NCI-H1417 (cell line): ENCODE data around the gene TIE1.

ENCODE experiments used
- DNase-seq, 3 experiments: peaks; one replicate each; lab custom pipeline; 2025; lab: John Stamatoyannopoulos, UW

Gene TIE1

DNA sequence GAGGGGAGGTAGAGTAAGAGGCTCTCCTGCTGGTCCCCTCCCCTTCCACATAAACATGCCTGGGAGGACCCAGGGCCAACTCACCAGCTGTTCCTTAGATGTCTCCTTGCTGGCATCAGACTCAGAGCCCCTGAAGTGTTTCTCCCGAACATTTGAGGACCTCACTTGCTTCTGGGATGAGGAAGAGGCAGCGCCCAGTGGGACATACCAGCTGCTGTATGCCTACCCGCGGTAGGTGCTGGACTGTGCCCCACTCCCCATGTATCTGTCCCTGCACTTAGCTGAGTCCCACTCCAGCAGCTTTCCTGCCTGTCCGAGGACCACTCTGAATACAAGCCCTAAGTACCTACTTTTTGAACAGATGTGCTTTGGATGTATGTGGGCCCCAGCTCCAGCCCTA, 37.2 kb downstream of the TIE1 start:
- DNase-seq: no peak

DNA sequence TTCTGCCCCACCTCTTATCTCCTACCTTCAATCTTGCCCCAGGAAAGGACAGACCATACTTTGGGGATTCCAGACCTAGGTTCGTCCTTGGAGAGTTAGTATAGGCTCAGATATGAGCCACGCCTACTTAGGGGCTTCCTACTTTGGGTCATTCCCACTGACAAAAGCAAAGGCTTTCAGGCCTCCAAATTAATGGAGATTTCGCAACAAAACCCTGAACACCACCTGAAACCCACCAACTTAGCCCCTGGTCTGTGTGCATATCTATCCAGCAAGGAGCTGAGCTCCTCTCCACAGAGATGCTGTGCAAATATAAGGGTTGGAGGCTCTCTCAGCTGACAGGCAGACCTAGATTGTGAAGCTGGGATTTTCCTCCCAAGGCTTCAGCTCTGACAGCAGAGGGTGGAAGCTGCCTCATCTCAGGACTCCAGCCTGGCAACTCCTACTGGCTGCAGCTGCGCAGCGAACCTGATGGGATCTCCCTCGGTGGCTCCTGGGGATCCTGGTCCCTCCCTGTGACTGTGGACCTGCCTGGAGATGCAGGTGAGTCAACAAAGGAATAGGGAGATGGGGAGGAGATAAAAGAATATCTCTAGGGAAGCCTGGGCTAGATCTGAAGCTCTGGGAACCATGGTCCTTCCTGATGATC, 38.9 kb downstream of the TIE1 start:
- DNase-seq: no peak

DNA sequence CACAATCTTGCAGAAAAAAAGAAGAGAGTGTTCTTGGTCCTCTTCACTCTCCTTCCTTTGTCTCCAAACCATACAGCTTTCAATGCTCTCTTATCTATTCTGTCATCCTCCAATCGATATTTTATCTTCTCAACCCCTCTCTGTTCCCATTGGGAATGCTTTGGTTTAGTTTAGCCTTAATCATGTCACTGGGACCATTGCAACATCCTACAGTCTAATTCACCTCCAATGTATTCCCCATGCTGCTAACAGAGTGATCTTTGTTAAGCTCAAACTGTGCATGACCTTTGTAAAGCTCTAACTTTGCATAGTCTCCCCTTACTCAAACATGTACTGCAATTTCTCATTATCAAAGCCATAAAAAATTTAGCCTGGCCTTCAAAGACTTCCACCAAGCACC, 39.8 kb downstream of the TIE1 start:
- DNase-seq: no peak

DNA sequence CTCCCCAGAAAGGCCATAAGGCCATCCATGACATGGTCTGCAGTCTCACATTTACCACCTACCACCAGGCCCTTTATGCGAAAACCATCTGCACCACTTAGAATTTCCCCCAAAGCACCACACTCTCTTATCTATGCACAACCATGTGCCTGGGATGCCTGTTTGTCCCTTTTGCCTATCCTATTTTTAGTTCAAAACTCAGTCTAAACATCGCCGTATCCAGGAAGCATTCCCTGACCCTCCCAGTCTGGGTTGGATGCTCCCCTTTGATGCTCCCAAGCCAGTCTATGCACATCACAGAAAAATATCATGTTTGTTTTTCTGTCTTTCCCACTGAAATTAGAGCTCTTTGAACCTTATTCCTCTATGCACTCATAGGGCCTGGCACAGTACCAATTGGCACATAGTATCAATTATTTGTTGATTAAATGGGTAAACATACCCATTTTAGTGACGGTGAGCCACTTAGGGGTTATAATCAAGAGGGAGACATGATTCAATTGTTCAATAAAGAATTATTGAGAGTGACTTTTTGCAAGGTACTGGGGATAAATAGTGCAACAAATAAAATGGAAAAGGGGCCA, 43.6 kb downstream of the TIE1 start:
- DNase-seq: no peak

DNA sequence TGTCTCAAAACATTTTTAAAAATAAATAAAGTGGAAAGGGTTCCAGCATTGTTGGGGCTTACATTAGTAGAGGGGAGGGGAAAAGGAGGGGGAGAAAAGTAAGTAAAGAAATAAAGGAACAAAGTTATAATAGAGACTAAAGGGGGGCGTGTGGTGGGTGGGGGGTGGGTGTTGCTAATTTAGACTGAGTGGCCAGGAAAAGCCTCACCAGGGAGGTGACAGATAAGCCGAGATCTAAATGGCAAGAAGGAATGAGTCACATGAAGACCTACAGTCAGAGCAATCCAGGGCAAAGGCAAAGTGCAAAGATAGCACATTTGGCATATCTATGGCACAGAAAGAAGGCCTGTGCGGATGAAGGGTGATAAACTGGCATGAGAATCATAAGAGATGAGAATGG, 44.3 kb downstream of the TIE1 start:
- DNase-seq: no peak

DNA sequence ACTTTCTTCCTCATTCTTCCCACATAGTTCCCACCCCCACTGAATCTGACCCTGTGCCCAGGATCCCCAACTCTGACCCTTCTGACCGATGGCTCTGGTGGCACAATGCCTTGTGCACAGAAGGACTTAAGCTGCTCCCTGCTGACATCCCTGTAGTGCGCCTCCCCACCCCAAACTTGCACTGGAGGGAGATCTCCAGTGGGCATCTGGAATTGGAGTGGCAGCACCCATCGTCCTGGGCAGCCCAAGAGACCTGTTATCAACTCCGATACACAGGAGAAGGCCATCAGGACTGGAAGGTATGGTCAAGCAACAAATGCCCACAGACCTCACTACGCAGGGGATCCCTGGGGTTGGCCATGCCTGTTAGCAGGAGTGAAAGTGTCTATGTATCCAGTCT, 45.9 kb downstream of the TIE1 start:
- DNase-seq: no peak

DNA sequence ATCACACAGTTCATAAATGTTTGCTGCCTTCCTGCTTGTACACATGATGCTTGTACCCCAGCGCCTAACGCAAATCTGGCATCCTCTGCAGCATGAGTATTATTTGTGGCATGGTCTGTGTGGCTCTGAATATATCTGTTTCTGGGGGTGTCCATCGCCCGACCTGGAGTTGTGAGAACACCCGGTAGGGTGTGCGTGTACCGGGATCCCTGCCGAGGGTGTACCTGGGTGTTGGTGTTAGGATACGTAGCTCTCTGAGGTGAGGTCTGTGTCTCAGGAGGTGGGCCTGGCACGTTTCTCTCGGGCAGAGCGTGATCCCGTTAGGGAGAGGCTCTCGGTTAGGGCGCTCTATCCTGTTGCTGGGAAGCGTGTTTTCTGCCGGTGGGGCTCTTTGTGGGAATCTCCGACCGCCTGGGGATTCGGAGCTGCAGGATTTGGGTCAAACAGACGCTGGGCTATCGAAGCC, 47.6 kb downstream of the TIE1 start:
- DNase-seq: peak; percentile 55 to 92 (median 91)

DNA sequence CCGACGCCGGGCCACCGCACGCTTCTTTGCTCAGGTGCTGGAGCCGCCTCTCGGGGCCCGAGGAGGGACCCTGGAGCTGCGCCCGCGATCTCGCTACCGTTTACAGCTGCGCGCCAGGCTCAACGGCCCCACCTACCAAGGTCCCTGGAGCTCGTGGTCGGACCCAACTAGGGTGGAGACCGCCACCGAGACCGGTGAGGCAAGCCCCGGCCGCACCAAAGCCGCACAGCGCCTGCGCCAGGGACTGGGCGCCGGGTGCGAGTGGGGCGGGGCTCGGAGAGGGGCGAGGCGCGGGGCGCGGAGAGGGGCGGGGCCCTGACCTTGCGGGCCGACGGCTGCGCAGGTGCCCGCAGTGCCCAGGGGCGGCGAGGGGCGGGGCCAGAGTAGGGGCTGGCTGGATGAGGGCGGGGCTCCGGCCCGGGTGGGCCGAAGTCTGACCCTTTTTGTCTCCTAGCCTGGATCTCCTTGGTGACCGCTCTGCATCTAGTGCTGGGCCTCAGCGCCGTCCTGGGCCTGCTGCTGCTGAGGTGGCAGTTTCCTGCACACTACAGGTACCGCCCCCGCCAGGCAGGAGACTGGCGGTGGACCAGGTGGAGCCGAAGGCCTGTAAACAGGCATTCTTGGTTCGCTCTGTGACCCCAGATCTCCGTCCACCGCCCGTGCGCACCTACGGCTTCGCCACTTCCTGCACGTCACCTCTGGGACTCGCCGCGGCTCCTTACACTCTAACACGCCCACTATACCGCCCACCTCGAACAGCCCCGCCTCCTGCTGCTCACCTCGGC, 48.2 kb downstream of the TIE1 start:
- DNase-seq: peak; percentile 91 to 97 (median 95)

DNA sequence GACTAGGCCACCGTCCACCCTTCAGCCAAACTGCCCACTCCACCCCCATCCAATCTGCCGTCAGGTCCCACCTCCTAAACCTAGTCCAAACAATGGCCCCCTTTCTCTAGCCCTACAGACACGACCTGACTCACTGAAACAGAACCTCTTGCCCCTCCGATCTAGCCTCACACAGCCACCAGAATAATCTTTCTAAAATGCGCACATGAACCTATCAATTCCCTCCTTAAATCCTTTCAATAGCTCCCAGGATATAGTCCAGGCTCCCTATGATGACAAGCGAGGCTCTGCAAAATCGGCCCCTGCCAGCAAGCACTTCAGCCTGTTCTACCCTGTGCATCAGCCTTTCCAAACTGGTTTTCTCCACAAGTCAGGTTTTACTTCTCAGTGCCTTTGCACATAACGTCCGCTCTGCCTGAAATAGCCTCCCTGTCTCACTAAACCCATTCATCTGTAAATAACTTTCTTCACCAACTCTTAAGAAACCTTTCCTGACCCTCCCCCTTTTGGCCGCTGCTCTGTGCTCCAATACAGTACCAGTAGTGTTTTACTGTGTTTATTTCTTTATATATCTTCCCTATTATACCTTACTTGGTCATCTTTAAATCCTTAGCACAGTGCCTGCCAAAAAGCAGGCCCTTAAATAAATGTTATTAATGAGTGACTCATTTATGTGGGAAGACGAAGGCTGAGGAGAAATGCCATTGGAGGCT, 49.0 kb downstream of the TIE1 start:
- no peak for DNase-seq

DNA sequence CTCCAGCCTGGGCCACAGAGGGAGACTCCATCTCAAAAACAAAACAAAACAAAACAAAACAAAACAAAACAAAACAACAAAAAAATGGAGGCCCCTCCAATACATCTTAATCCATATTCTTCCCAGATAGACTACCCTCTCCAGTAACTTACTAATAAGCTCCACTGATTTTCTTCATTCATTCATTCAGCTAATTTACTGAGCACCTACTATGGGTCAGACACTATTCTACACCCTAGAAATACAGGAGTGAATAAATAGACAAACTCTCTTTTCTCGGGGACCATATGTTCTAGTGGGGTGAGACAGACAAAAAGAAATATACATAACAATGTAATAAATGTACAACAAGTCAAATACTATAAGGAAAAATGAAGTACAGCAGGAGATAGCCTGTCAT, 50.2 kb downstream of the TIE1 start:
- DNase-seq: no peak

DNA sequence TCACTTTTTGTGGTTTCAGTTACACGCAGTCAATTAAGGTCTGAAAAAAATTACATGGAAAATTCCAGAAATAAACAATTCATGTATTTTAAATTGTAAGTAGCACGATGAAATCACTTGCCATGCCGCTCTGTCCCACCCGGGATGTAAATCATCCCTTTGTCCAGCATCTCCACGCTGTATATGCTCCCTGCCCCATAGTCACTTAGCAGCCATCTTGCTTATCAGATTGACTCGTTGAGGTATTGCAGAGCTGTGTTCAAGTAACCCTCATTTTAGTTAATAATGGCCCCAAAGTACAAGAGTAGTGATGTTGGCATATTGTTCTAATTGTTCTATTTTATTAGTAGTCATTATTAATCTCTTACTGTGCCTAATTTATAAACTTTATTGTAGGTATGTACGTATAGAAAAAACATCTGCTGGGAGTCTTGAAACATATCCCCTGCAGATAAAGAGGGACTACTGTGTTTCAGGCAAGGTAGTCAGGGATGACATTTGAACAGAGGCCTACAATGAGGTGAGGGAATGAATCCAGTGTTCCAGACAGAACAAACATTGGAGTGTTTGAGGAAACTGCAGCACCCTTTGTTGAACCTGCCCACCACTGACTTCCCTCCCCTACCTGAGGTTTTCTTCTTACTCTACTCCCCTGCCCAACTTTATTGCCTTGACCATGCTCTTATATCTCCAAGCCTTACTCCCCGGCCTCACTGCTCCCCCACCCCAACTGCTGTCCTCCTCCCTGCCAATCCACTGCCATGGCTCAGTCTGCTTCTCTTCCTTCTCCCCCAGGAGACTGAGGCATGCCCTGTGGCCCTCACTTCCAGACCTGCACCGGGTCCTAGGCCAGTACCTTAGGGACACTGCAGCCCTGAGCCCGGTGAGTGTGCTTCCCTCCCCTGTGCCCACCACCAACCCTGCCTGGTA, 50.9 kb downstream of the TIE1 start:
- DNase-seq: no peak

DNA sequence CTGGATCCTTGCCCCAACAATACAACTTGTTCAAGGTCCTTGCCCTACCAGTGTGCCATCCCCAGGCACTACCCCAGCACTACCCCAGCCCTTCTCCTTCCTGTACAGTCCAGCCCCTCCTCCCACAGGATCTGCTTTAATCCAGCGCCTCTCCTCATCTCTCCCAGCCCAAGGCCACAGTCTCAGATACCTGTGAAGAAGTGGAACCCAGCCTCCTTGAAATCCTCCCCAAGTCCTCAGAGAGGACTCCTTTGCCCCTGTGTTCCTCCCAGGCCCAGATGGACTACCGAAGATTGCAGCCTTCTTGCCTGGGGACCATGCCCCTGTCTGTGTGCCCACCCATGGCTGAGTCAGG, 51.5 kb downstream of the TIE1 start:
- DNase-seq: no peak

DNA sequence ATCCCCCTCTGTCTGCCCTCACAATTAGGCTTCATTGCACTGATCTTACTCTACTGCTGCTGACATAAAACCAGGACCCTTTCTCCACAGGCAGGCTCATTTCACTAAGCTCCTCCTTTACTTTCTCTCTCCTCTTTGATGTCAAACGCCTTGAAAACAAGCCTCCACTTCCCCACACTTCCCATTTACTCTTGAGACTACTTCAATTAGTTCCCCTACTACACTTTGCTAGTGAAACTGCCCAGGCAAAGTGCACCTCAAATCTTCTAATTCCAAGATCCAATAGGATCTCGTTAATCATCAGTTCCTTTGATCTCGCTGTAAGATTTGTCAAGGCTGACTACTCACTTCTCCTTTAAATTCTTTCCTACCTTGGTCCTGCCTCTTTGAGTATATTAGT, 52.1 kb downstream of the TIE1 start:
- DNase-seq: no peak

DNA sequence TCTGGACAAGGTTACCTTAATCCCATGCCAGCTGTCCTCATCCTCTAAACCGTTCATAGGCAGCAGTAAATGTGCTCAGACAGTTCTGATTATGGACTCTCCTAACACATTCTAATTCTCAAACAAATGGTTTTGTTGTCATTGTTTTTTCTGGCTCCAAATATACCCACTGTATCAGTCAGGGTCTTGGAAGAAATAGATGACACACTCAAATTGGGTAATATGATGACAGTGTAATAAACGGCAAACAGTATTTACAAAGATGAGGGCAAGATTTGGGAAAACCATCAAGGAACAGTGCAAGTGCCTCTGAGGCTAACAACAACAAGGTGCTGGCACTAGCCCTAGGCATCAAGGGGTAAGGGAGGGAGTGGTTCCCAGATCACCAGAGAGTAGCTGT, 53.7 kb downstream of the TIE1 start:
- no peak for DNase-seq

DNA sequence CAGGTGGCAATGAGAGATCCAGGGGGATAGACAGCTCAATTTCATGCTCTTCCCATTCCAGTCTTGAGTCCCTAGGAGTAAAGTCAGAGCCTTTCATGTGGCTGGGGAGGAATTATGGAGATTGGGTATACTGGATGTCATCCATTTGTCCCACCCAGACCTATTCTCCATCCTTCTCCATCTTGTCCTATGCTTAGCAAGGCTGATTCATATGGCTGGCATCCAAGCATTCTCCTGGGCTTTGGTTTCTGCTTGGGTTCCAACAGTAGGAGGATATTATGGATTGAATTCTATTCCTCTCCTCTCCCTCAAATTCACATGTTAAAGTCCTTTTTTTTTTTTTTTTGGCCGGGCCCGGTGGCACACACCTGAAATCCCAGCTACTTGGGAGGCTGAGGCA, 54.2 kb downstream of the TIE1 start:
- DNase-seq: no peak

DNA sequence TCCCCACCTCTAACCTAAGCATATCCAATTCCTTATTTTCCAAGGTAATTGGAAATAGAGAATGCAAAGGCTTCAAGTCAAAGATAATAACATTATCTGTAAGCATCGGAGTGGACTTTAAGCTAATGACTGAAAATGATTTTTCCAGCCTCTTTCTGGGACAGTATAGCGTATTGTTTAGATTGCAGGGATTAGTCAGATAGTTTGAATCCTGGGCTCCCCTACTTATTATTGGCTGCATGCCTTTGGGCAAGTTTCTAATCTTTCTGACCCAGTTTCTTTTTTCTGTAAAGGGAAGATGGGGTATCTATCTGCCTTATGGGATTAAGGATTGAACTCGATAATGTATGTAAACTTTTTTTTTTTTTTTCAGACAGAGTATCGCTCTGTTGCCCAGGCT, 56.5 kb downstream of the TIE1 start:
- no peak for DNase-seq

DNA sequence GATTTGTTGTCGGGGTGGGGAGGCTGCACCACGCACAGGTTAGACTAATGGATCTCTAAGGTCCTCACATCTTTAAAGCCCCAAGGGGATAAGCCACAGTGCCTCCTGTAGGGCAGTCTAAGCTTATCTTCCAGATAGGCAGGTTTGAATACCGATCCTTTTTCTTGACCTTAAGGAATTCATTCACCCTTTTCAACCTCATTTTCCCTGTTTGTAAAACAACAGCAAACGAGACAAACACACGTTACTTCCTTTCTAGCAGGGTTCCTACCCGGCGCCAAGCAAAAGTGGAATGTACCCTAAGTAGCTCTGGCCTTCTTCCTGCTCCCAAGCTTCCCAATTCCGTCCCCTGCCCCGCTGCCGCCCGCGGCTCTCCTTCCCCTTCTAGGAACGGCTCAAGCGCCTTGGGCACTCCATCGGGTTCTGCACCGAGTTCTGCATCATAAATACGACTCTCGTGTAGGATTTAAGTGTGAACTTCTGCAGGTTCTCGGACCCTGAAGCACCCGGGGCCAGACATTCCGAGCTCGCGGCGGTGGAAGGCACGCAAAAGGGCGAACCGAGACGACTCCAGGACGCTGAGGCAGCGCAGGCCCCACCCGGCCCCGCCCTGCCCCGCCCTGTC, 57.5 kb downstream of the TIE1 start:
- peak; percentile 20 to 79 (median 75) for DNase-seq

DNA sequence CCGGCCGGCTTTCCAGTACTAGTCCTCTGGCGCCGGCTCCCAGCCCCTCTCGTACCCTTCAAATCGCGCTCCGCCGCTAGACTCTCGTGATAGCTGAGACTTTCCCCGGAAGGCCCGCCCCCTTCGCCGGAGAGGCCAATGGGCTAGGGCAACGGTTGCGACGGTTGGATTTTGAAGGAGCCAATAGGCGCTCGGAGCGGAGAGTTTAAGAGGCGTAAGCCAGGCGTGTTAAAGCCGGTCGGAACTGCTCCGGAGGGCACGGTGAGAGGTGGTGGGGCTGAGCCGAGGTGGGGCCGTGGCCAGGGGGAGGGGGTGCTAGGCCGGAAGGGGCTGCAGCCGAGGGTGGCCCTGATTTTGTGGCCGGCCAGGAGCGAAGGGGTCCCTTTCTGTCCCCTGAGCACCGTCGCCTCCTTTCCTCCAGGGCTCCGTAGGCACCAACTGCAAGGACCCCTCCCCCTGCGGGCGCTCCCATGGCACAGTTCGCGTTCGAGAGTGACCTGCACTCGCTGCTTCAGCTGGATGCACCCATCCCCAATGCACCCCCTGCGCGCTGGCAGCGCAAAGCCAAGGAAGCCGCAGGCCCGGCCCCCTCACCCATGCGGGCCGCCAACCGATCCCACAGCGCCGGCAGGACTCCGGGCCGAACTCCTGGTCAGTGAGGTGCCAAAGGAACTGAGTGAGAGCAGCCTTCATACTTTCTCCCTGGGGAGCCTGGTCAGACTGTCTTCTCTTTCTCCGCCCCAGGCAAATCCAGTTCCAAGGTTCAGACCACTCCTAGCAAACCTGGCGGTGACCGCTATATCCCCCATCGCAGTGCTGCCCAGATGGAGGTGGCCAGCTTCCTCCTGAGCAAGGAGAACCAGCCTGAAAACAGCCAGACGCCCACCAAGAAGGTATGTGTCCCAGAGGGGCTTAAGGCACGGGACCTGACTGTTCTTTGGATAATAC, 58.2 kb downstream of the TIE1 start, which contains the start of gene CDC20:
TSS of gene CDC20 (plus strand) at position 236 of the 948 bp plus-strand sequence. CDS start at position 471, 235 bp downstream.
- DNase-seq: peak; percentile 97 to 98 (median 98)

DNA sequence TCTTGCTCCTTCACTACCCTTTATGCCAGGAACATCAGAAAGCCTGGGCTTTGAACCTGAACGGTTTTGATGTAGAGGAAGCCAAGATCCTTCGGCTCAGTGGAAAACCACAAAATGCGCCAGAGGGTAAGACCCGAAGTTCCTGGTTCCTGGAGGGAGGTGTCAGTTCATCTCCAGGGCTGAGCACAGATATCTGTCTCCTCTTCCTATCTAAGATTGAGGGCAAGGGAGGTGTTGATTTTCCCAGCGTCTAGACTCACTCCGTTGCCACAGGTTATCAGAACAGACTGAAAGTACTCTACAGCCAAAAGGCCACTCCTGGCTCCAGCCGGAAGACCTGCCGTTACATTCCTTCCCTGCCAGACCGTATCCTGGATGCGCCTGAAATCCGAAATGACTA, 58.9 kb downstream of the TIE1 start:
- no peak for DNase-seq

DNA sequence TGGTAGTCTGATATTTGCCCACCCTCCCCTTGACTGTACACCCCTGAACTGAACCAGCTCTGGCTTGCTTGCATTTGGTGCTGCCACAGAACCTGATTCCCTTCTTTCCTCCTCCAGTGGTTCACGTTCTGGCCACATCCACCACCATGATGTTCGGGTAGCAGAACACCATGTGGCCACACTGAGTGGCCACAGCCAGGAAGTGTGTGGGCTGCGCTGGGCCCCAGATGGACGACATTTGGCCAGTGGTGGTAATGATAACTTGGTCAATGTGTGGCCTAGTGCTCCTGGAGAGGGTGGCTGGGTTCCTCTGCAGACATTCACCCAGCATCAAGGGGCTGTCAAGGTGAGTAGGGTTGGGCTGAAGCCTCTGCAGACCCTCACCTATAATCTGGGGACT, 59.8 kb downstream of the TIE1 start:
- DNase-seq: no peak
